CD14-positive monocyte (primary cell): Measurements from ENCODE around the gene ACE. TPM values are rescaled to one million over a fixed set of nuclear protein-coding genes. Genes with fewer than 3 reads are reported as not detected.

Experiments used
- DNase-seq, 3 donors: peaks; one replicate each; pipeline ENCODE4 v3.0.0-alpha.2; 2011 to 2022
- H2AFZ ChIP-seq: 2 replicates; pipeline ENCODE4 v1.6.0; 2012; ENCODE audit warnings: mild to moderate bottlenecking, low read depth, low read length, inconsistent platforms; ENCODE audit not compliant: insufficient read depth, poor library complexity, severe bottlenecking
- H3K27ac ChIP-seq, 2 donors: 1 replicate in 1 of 2; 2 replicates in 1 of 2; pipeline ENCODE4 v1.5.1; 2012 to 2013; ENCODE audit warnings: low read length in 2 of 2, control low read depth in 1 of 2, inconsistent platforms in 1 of 2, low read depth in 1 of 2, mild to moderate bottlenecking in 1 of 2
- H3K27me3 ChIP-seq, 2 donors: one replicate each; pipeline versions ENCODE4 v1.6.0 to v1.6.1; 2011 to 2013; ENCODE audit warnings: low read length in 2 of 2; ENCODE audit not compliant: control insufficient read depth in 2 of 2, insufficient read depth in 2 of 2
- H3K36me3 ChIP-seq, 2 donors: replicated peaks in 1 of 2; 1 replicate in 1 of 2; 2 replicates in 1 of 2; pipeline versions ENCODE4 v1.5.1 to v1.6.1; 2012 to 2013; ENCODE audit warnings: low read length in 2 of 2, control low read depth in 1 of 2, inconsistent platforms in 1 of 2, mild to moderate bottlenecking in 1 of 2; ENCODE audit not compliant: insufficient read depth in 2 of 2, control insufficient read depth in 1 of 2
- H3K4me1 ChIP-seq, 2 donors: 1 replicate in 1 of 2; 2 replicates in 1 of 2; pipeline versions ENCODE4 v1.5.1 to v1.6.1; 2012 to 2013; ENCODE audit warnings: low read length in 2 of 2, control low read depth in 1 of 2, inconsistent platforms in 1 of 2, mild to moderate bottlenecking in 1 of 2, moderate library complexity in 1 of 2; ENCODE audit not compliant: insufficient read depth in 2 of 2, control insufficient read depth in 1 of 2
- H3K4me2 ChIP-seq: replicated peaks from 2 replicates; pipeline ENCODE3; 2012; ENCODE audit warnings: low read length, moderate library complexity, mild to moderate bottlenecking; ENCODE audit not compliant: poor library complexity, severe bottlenecking; ENCODE audit errors: extremely low read depth
- H3K4me3 ChIP-seq, 3 experiments: fragments of 200-600 bp in 1 of 3; sonication (generic) in 1 of 3; replicated peaks in 1 of 3; 1 replicate in 2 of 3; 2 replicates in 1 of 3; pipeline ENCODE4 v1.5.1; 2011 to 2013; ENCODE audit warnings: low read length in 3 of 3, mild to moderate bottlenecking in 3 of 3, control low read depth in 2 of 3, low read depth in 2 of 3, inconsistent platforms in 1 of 3, moderate library complexity in 1 of 3
- H3K79me2 ChIP-seq: 2 replicates; pipeline ENCODE4 v1.6.0; 2012; ENCODE audit warnings: mild to moderate bottlenecking, control low read depth, inconsistent platforms, low read length, moderate library complexity; ENCODE audit not compliant: insufficient read depth
- H3K9ac ChIP-seq: 2 replicates; pipeline ENCODE4 v1.6.0; 2017; ENCODE audit warnings: low read length, mild to moderate bottlenecking; ENCODE audit not compliant: insufficient read depth, poor library complexity, severe bottlenecking
- H3K9me3 ChIP-seq, 2 donors: replicated peaks in 1 of 2; 1 replicate in 1 of 2; 2 replicates in 1 of 2; pipeline versions ENCODE4 v1.5.1 to v1.6.1; 2012 to 2013; ENCODE audit warnings: low read length in 2 of 2, control low read depth in 1 of 2; ENCODE audit not compliant: control insufficient read depth in 1 of 2, insufficient read depth in 1 of 2
- H4K20me1 ChIP-seq: 2 replicates; pipeline ENCODE4 v1.6.0; 2012; ENCODE audit warnings: mild to moderate bottlenecking, low read length, control low read depth, moderate library complexity; ENCODE audit not compliant: insufficient read depth
- H3K27ac Mint-ChIP-seq, 7 donors: one replicate each; pipeline ENCODE4 v1.8.0; 2020; ENCODE audit warnings: mild to moderate bottlenecking in 7 of 7, mixed read lengths in 7 of 7, moderate library complexity in 6 of 7, inconsistent platforms in 2 of 7
- H3K27me3 Mint-ChIP-seq, 3 donors: one replicate each; pipeline ENCODE4 v1.8.0; 2021 to 2022; ENCODE audit warnings: low read depth in 3 of 3, mild to moderate bottlenecking in 3 of 3, mixed read lengths in 3 of 3, moderate library complexity in 3 of 3, inconsistent platforms in 1 of 3
- H3K36me3 Mint-ChIP-seq, 2 donors: one replicate each; pipeline ENCODE4 v1.8.0; 2020; ENCODE audit warnings: mixed read lengths in 2 of 2, inconsistent platforms in 1 of 2, mild to moderate bottlenecking in 1 of 2
- H3K4me1 Mint-ChIP-seq: one replicate; pipeline ENCODE4 v1.8.0; 2020; ENCODE audit warnings: mild to moderate bottlenecking, mixed read lengths
- H3K4me3 Mint-ChIP-seq, 2 donors: one replicate each; pipeline ENCODE4 v1.8.0; 2020; ENCODE audit warnings: mild to moderate bottlenecking in 2 of 2, mixed read lengths in 2 of 2, moderate library complexity in 1 of 2
- H3K9me3 Mint-ChIP-seq, 7 donors: one replicate each; pipeline ENCODE4 v1.8.0; 2020 to 2022; ENCODE audit warnings: mixed read lengths in 7 of 7, mild to moderate bottlenecking in 6 of 7, moderate library complexity in 6 of 7, inconsistent platforms in 2 of 7
- WGBS: methylation state at CpG from one replicate; pipeline ENCODE4 v1.1.5; 2013; ENCODE audit warnings: missing lambda C conversion rate; ENCODE audit not compliant: insufficient coverage; 5-methylcytosine and 5-hydroxymethylcytosine counted together
- intact Hi-C, 2 donors: fragments of 100-400 bp; cut with micrococcal nuclease; formaldehyde crosslinking; loops; one replicate each; pipeline versions ENCODE4 v1.15.0 to v1.15.1; 2023
- polyA plus RNA-seq, 3 donors: library from polyadenylated mRNA; depleted of rRNA in 1 of 3; unstranded in 2 of 3; stranded (reverse) in 1 of 3; fragments of 300-500 nt in 2 of 3; fragments of >200 nt in 1 of 3; fragmentation: Illumina TruSeq in 2 of 3; gene quantifications; 1 replicate in 2 of 3; 2 replicates in 1 of 3; pipeline ENCODE4 v1.2.3, GENCODE V29; 2012 to 2021
- TF ChIP-seq, protein P1 (sequence below): fragments of 200-600 bp; IDR thresholded peaks from one replicate; pipeline ENCODE4 v1.8.0; 2022; ENCODE audit warnings: antibody characterized with exemption, mild to moderate bottlenecking

ACE gene
- polyA plus RNA-seq, 3 donors = 0.55 TPM; not detected in 2

DNA sequence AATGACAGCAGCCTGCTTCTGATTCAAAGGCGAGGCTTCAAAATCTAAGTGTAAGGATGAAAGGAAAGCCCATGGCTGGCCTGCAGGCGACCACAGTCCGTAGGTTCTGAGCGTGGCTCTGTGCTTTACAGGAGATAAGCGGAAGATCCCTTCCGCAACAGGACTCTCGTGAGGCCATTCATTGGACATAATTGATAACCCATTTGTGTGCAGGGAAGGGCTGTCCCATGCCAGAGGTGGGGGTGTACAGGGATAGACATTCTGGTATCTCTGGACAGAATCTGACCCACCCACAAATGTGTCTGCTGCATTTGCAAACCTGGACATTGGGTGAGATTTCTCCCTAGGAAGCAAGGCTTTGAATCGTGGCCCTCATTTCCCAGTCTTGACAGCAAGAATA, 34.8 kb upstream of the ACE start:
- WGBS = 96% methylated on average over 4 of the region's 8 CpGs
- Histone ChIP-seq H3K4me2 (no peak overlapping the region), H3K36me3 (no peaks in the 10 kb centered on the region), H3K4me3 (no peak overlapping the region), H2AFZ (no peak overlapping the region), H3K4me1 (peaks cover 42 to 54% of the 10 kb centered on the region in 2 donors), H3K27me3 (no peaks in the 10 kb centered on the region), H4K20me1 (no peaks in the 10 kb centered on the region), H3K79me2 (no peaks in the 10 kb centered on the region), H3K9ac (no peak overlapping the region), H3K9me3 (no peaks in the 10 kb centered on the region), H3K27ac (no peak overlapping the region)
- intact Hi-C loops = loop anchor here in 1 of 2 donors (10.0 kb wide), 1 partner anchor 103 kb away; no protein-coding TSS in a partner anchor
- Mint-ChIP-seq H3K4me3 (no peak overlapping the region), H3K4me1 (peaks cover 39% of the 10 kb centered on the region), H3K27me3 (peaks cover 9 to 11% (median 10%) of the 10 kb centered on the region in 3 donors), H3K27ac (peak overlapping the region in 1 of 7 donors; percentile 45), H3K36me3 (no peaks in the 10 kb centered on the region), H3K9me3 (peaks cover 0 to 3% (median 0%) of the 10 kb centered on the region in 7 donors)
- TF ChIP-seq, protein P1, sequence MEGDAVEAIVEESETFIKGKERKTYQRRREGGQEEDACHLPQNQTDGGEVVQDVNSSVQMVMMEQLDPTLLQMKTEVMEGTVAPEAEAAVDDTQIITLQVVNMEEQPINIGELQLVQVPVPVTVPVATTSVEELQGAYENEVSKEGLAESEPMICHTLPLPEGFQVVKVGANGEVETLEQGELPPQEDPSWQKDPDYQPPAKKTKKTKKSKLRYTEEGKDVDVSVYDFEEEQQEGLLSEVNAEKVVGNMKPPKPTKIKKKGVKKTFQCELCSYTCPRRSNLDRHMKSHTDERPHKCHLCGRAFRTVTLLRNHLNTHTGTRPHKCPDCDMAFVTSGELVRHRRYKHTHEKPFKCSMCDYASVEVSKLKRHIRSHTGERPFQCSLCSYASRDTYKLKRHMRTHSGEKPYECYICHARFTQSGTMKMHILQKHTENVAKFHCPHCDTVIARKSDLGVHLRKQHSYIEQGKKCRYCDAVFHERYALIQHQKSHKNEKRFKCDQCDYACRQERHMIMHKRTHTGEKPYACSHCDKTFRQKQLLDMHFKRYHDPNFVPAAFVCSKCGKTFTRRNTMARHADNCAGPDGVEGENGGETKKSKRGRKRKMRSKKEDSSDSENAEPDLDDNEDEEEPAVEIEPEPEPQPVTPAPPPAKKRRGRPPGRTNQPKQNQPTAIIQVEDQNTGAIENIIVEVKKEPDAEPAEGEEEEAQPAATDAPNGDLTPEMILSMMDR = no peak
- no peak for DNase-seq

DNA sequence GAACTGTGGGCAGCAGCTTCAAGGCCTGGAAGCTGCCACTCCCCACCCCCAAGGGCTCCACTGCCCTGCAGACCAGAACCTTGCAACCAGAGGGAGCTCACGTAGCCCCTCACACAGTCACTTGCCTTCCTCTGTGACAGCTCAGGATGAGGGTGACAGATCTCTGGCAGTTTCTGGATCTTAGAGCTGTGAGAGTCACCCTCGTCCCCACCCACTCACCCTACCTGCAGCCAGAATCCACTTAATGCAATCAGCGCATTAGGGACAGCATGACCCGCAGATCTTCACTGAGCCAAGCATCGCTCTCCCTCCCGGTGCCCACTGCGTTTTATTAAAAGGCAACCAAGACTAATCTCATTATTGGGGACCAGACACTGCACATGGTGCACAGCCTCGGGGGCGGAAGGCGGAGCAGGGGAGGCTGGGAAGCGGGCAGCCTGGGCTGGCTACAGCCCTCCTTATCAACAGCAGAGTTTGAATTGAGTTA, 34.3 kb upstream of the ACE start:
- DNase-seq = no peak
- no peaks in the 10 kb centered on the region for H4K20me1 ChIP-seq
- H3K27me3 Mint-ChIP-seq = peaks cover 9 to 14% (median 11%) of the 10 kb centered on the region in 3 donors
- H3K4me2 ChIP-seq = no peak overlapping the region
- H3K4me3 ChIP-seq = no peak overlapping the region
- WGBS = 87% methylated on average over 8 of the region's 11 CpGs
- no peaks in the 10 kb centered on the region for H3K36me3 ChIP-seq
- H3K79me2 ChIP-seq = no peaks in the 10 kb centered on the region
- H3K36me3 Mint-ChIP-seq = no peaks in the 10 kb centered on the region
- TF ChIP-seq, protein P1 = no peak
- intact Hi-C loops = loop anchor here in 1 of 2 donors (10.0 kb wide), 1 partner anchor 102 kb away; no protein-coding TSS in a partner anchor
- no peaks in the 10 kb centered on the region for H3K27me3 ChIP-seq
- no peak overlapping the region for H3K27ac ChIP-seq
- H3K9ac ChIP-seq = no peak overlapping the region
- no peaks in the 10 kb centered on the region for H3K9me3 ChIP-seq
- peaks cover 0 to 3% (median 0%) of the 10 kb centered on the region in 7 donors for H3K9me3 Mint-ChIP-seq
- H3K4me1 ChIP-seq = peaks cover 47 to 59% of the 10 kb centered on the region in 2 donors
- H2AFZ ChIP-seq = no peak overlapping the region
- H3K4me3 Mint-ChIP-seq = no peak overlapping the region
- no peak overlapping the region for H3K27ac Mint-ChIP-seq
- H3K4me1 Mint-ChIP-seq = peaks cover 44% of the 10 kb centered on the region
